ENCODE results near the gene CD38. TPM values are rescaled to one million over a fixed set of nuclear protein-coding genes. Genes with fewer than 3 reads are reported as not detected.
"Not testable (repeated sequence)": the region's sequence is repeated elsewhere in the genome, so short reads cannot be mapped to it uniquely, and the experiment has no call there.

The CD38 gene
- total RNA-seq, 4 donors from 2014 or later = 2.7 to 7.5 (median 3.4) TPM; not detected in 1

- WGBS, 2 donors (ENCODE audit: low coverage in 1 of 2) = 65 to 83% methylated on average over 1 to 7 of the region's 7 CpGs
- no peak for DNase-seq
Measured at GRCh38 chr4:15855804-15856475, 77.8 kb downstream of the CD38 start.

GRCh38 chr4:15861198-15861597 is 83.1 kb downstream of the CD38 start:
- in situ Hi-C loops (cut with MboI; ENCODE audit: low pct_ligation_motif_present in 1 of 4, low pct_unique_long_range_greater_than_20kb in 1 of 4, low sequenced_read_pairs in 3 of 4) = loop anchor here in 1 of 4 donors (25.0 kb wide), 1 partner anchor 124 kb away; no protein-coding TSS in a partner anchor
- H3K36me3 ChIP-seq; H3K4me3 ChIP-seq; H3K27me3 ChIP-seq; H3K9me3 ChIP-seq; H3K27ac ChIP-seq; DNase-seq; intact Hi-C loops (cut with DNase I; ENCODE audit: low total_unique reads); H3K4me1 ChIP-seq: not testable (repeated sequence)
- 72 to 81% methylated on average over 3 to 4 of the region's 4 CpGs for whole genome bisulfite sequencing, 2 donors (ENCODE audit: low coverage in 1 of 2)

More at GRCh38 chr4:15855804-15856475, 77.8 kb downstream of the CD38 start:
- Histone ChIP-seq H3K4me1 (no peaks in the 10 kb centered on the region), H3K9me3 (no peaks in the 10 kb centered on the region), H3K27ac (no peak overlapping the region), H3K4me3 (no peak overlapping the region), H3K27me3 (no peaks in the 10 kb centered on the region), H3K36me3 (no peaks in the 10 kb centered on the region)
- in situ Hi-C loops (cut with MboI; ENCODE audit: low pct_ligation_motif_present in 1 of 4, low pct_unique_long_range_greater_than_20kb in 1 of 4, low sequenced_read_pairs in 3 of 4) (loop anchor here in 1 of 4 donors (25.0 kb wide), 1 partner anchor 119 kb away; no protein-coding TSS in a partner anchor), intact Hi-C loops (cut with DNase I; ENCODE audit: low total_unique reads) (no loop called here)
- no peak for TF ChIP-seq EP300 (IDR thresholded peaks at IDR 0.05; ENCODE audit: low read depth)
- no peak for TF ChIP-seq CTCF (IDR thresholded peaks at IDR 0.05)
- TF ChIP-seq POLR2A (IDR thresholded peaks at IDR 0.05) = no peak
- no peak for TF ChIP-seq POLR2AphosphoS5 (IDR thresholded peaks at IDR 0.05)

DNA sequence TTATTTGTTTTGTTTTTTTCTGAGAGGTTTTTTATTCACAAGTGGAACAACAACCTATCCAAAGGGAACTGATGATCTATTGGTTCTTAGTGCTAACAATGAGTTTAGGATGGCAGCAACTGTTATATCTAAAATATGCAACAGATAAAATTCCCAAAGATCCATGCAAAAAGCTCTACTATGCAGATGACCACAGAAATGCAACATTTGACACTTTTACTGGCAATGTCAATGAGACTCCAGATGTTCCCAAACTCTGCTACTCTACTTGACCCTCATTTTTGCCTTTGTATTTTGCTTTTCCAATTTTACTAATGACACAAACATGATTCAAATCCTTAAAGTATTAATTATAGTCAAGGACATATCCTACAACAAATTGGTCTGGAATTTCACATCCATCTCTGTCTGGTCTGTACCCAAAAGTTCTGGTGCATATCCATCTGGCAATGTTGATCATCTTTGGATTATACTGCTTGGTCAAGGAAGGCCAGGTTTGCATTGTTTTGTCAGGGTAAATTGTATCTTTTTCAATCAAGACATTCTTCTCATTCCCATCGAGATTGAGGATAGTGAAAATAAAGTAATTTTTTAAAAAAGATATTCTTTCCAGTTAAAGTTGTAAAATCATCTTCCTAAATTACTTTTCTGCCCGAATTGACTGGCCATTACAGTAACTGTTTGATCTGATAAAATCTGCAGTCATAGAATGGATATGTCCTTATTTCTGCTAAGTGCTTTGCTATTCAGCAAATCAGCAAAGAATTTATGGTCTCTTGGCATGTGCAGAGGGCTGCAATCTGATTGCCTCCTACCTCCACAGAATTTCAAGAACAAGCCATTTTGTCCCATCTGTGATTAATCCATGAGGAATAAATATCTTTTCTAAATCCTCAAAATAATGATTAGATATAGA is 86.8 kb downstream of the CD38 start:
- H3K27me3 ChIP-seq = no peaks in the 10 kb centered on the region
- WGBS, 2 donors (ENCODE audit: low coverage in 1 of 2) = 48 to 63% methylated on average over 2 of the region's 2 CpGs
- H3K4me1 ChIP-seq = no peaks in the 10 kb centered on the region
- H3K4me3 ChIP-seq = no peak overlapping the region
- no peak for DNase-seq
- H3K27ac ChIP-seq = no peak overlapping the region
- no peaks in the 10 kb centered on the region for H3K9me3 ChIP-seq
- TF ChIP-seq POLR2AphosphoS5 (IDR thresholded peaks at IDR 0.05) = no peak
- TF ChIP-seq EP300 (IDR thresholded peaks at IDR 0.05; ENCODE audit: low read depth) = no peak
- no peak for TF ChIP-seq CTCF (IDR thresholded peaks at IDR 0.05)
- TF ChIP-seq POLR2A (IDR thresholded peaks at IDR 0.05) = no peak
- intact Hi-C loops (cut with DNase I; ENCODE audit: low total_unique reads) = no loop called here
- in situ Hi-C loops (cut with MboI; ENCODE audit: low pct_ligation_motif_present in 1 of 4, low pct_unique_long_range_greater_than_20kb in 1 of 4, low sequenced_read_pairs in 3 of 4) = loop anchor here in 1 of 4 donors (25.0 kb wide), 1 partner anchor 128 kb away; no protein-coding TSS in a partner anchor
- H3K36me3 ChIP-seq = no peaks in the 10 kb centered on the region

- in situ Hi-C loops (cut with MboI; ENCODE audit: low pct_ligation_motif_present in 1 of 4, low pct_unique_long_range_greater_than_20kb in 1 of 4, low sequenced_read_pairs in 3 of 4) = loop anchor here in 1 of 4 donors (25.0 kb wide), 1 partner anchor 131 kb away; no protein-coding TSS in a partner anchor
- DNase-seq = no peak
- Histone ChIP-seq H3K9me3 (no peaks in the 10 kb centered on the region), H3K4me3 (no peak overlapping the region), H3K27ac (no peak overlapping the region), H3K36me3 (no peaks in the 10 kb centered on the region), H3K27me3 (no peaks in the 10 kb centered on the region), H3K4me1 (no peaks in the 10 kb centered on the region)
- TF ChIP-seq EP300 (IDR thresholded peaks at IDR 0.05; ENCODE audit: low read depth) (no peak), POLR2A (IDR thresholded peaks at IDR 0.05) (no peak), CTCF (IDR thresholded peaks at IDR 0.05) (no peak), POLR2AphosphoS5 (IDR thresholded peaks at IDR 0.05) (no peak)
- intact Hi-C loops (cut with DNase I; ENCODE audit: low total_unique reads) = no loop called here
- WGBS, 2 donors (ENCODE audit: low coverage in 1 of 2) = 38 to 41% methylated on average over 3 of the region's 3 CpGs
Measured at GRCh38 chr4:15868111-15868510, 90.0 kb downstream of the CD38 start.

Measured in transverse colon (tissue), 4 donors.